Activated CD8-positive, alpha-beta T cell treated with anti-CD3 and anti-CD28 coated beads, Interleukin-2, amount 10 ng/mL, durations not matched to agents 7 days and 5 days (primary cell): ENCODE measurements around the gene TPD52L1. TPM values are rescaled to one million over a fixed set of nuclear protein-coding genes. Genes with fewer than 3 reads are reported as not detected.
A peak's percentile ranks its signal among the peaks of the same experiment; 100 is the strongest.

Experiments
- ATAC-seq: fragments of 150-1000 bp; cut with Tn5 transposase; one replicate; pipeline ENCODE4 v1.10.0; 2021; ENCODE audit warnings: moderate library complexity
- CTCF ChIA-PET: fragments of 350-600 bp; sonication (Branson Sonifier 250); formaldehyde crosslinking; loops from one replicate; lab custom pipeline; 2021; ENCODE audit warnings: antibody characterized with exemption; lab: Charles Lee
- POLR2A ChIA-PET: fragments of 350-600 bp; sonication (Branson Sonifier 250); formaldehyde crosslinking; loops from one replicate; lab custom pipeline; 2021; ENCODE audit warnings: antibody characterized with exemption; lab: Charles Lee
- DNase-seq: peaks from one replicate; pipeline ENCODE4 v3.0.0-alpha.2; 2020
- H3K27ac Mint-ChIP-seq: one replicate; pipeline ENCODE4 v1.8.0; 2021; ENCODE audit warnings: mild to moderate bottlenecking, mixed read lengths
- H3K27me3 Mint-ChIP-seq: one replicate; pipeline ENCODE4 v1.8.0; 2021; ENCODE audit warnings: low read depth, mixed read lengths
- H3K36me3 Mint-ChIP-seq: one replicate; pipeline ENCODE4 v1.8.0; 2021; ENCODE audit warnings: low read depth, mixed read lengths
- H3K4me1 Mint-ChIP-seq: one replicate; pipeline ENCODE4 v1.8.0; 2021; ENCODE audit warnings: low read depth, mixed read lengths
- H3K4me3 Mint-ChIP-seq: one replicate; pipeline ENCODE4 v1.8.0; 2021; ENCODE audit warnings: mild to moderate bottlenecking, mixed read lengths
- H3K9me3 Mint-ChIP-seq: one replicate; pipeline ENCODE4 v1.8.0; 2022; ENCODE audit warnings: mixed read lengths; ENCODE audit not compliant: insufficient read depth
- total RNA-seq, 2 experiments: library from RNA; stranded (reverse); gene quantifications; one replicate each; pipeline ENCODE4 v1.2.3, GENCODE V29; 2021

The TPD52L1 gene
- total RNA-seq, 2 experiments from 2014 or later: not detected

- H3K36me3 Mint-ChIP-seq: no peaks in the 10 kb centered on the region
- ATAC-seq (no peak), DNase-seq (no peak)
- no peaks in the 10 kb centered on the region for H3K9me3 Mint-ChIP-seq
- POLR2A ChIA-PET: no interaction called here
- CTCF ChIA-PET: no interaction called here
- H3K27me3 Mint-ChIP-seq: peaks cover 4% of the 10 kb centered on the region
- H3K4me3 Mint-ChIP-seq: no peak overlapping the region
- no peak overlapping the region for H3K27ac Mint-ChIP-seq
- peaks cover 6% of the 10 kb centered on the region for H3K4me1 Mint-ChIP-seq
Observed at GRCh38 chr6:125188037-125188436, 34.5 kb downstream of the TPD52L1 start.

GRCh38 chr6:125188594-125189203 is 35.1 kb downstream of the TPD52L1 start:
- H3K27ac Mint-ChIP-seq: no peak overlapping the region
- POLR2A ChIA-PET: no interaction called here
- no peak overlapping the region for H3K4me3 Mint-ChIP-seq
- peaks cover 4% of the 10 kb centered on the region for H3K27me3 Mint-ChIP-seq
- ATAC-seq (no peak), DNase-seq (no peak)
- peaks cover 6% of the 10 kb centered on the region for H3K4me1 Mint-ChIP-seq
- no peaks in the 10 kb centered on the region for H3K9me3 Mint-ChIP-seq
- CTCF ChIA-PET: interaction anchor here (1.3 kb wide), 1 partner anchor 35 kb away, joined by 3 read pairs; the partner anchor contains the start of gene TPD52L1
- no peaks in the 10 kb centered on the region for H3K36me3 Mint-ChIP-seq

- Mint-ChIP-seq H3K9me3 (no peaks in the 10 kb centered on the region), H3K27me3 (peaks cover 8% of the 10 kb centered on the region), H3K27ac (no peak overlapping the region), H3K36me3 (no peaks in the 10 kb centered on the region), H3K4me3 (no peak overlapping the region), H3K4me1 (peaks cover 6% of the 10 kb centered on the region)
- no peak for DNase-seq
- ATAC-seq: no peak
- POLR2A ChIA-PET: no interaction called here
- CTCF ChIA-PET: interaction anchor here (1.3 kb wide), 1 partner anchor 36 kb away, joined by 3 read pairs; the partner anchor contains the start of gene TPD52L1
Observed at GRCh38 chr6:125189494-125189893, 35.9 kb downstream of the TPD52L1 start.

- peaks cover 9% of the 10 kb centered on the region for H3K27me3 Mint-ChIP-seq
- POLR2A ChIA-PET: no interaction called here
Observed at GRCh38 chr6:125190667-125191066, 37.1 kb downstream of the TPD52L1 start.

GRCh38 chr6:125191916-125192609 is 38.5 kb downstream of the TPD52L1 start:
- ChIA-PET CTCF (interaction anchor here (0.6 to 1.5 kb wide), 7 partner anchors 10 to 589 kb away, joined by 3 to 5 read pairs (median 3); no protein-coding TSS in a partner anchor), POLR2A (no interaction called here)
- H3K4me1 Mint-ChIP-seq: peaks cover 6% of the 10 kb centered on the region
- peak; percentile 85 for ATAC-seq
- no peaks in the 10 kb centered on the region for H3K9me3 Mint-ChIP-seq
- DNase-seq: peak; percentile 72
- peaks cover 12% of the 10 kb centered on the region for H3K27me3 Mint-ChIP-seq
- no peaks in the 10 kb centered on the region for H3K36me3 Mint-ChIP-seq
- H3K27ac Mint-ChIP-seq: no peak overlapping the region
- H3K4me3 Mint-ChIP-seq: no peak overlapping the region

More at GRCh38 chr6:125190667-125191066, 37.1 kb downstream of the TPD52L1 start:
- H3K4me1 Mint-ChIP-seq: peaks cover 6% of the 10 kb centered on the region
- H3K9me3 Mint-ChIP-seq: no peaks in the 10 kb centered on the region
- ATAC-seq (no peak), DNase-seq (no peak)
- no peak overlapping the region for H3K4me3 Mint-ChIP-seq
- no peaks in the 10 kb centered on the region for H3K36me3 Mint-ChIP-seq
- CTCF ChIA-PET: interaction anchor here (0.5 kb wide), 1 partner anchor 557 kb away, joined by 3 read pairs; no protein-coding TSS in a partner anchor
- no peak overlapping the region for H3K27ac Mint-ChIP-seq

GRCh38 chr6:125192610-125192930 is 39.0 kb downstream of the TPD52L1 start:
- Mint-ChIP-seq H3K9me3 (no peaks in the 10 kb centered on the region), H3K4me1 (peaks cover 6% of the 10 kb centered on the region), H3K27me3 (peaks cover 12% of the 10 kb centered on the region), H3K4me3 (no peak overlapping the region), H3K36me3 (no peaks in the 10 kb centered on the region), H3K27ac (no peak overlapping the region)
- ChIA-PET POLR2A (no interaction called here), CTCF (interaction anchor here (0.8 to 1.6 kb wide), 6 partner anchors 10 to 589 kb away, joined by 3 to 6 read pairs (median 4); no protein-coding TSS in a partner anchor)
- DNase-seq: no peak
- ATAC-seq: no peak

GRCh38 chr6:125193208-125193607 is 39.6 kb downstream of the TPD52L1 start:
- H3K27ac Mint-ChIP-seq: no peak overlapping the region
- no peak for ATAC-seq
- H3K4me1 Mint-ChIP-seq: peaks cover 6% of the 10 kb centered on the region
- no peak for DNase-seq
- ChIA-PET CTCF (interaction anchor here (0.9 to 1.7 kb wide), 6 partner anchors 16 to 588 kb away, joined by 3 to 6 read pairs (median 4); no protein-coding TSS in a partner anchor), POLR2A (interaction anchor here (0.7 kb wide), 1 partner anchor 575 kb away, joined by 3 read pairs; no protein-coding TSS in a partner anchor)
- no peaks in the 10 kb centered on the region for H3K9me3 Mint-ChIP-seq
- H3K4me3 Mint-ChIP-seq: no peak overlapping the region
- H3K27me3 Mint-ChIP-seq: peaks cover 12% of the 10 kb centered on the region
- H3K36me3 Mint-ChIP-seq: no peaks in the 10 kb centered on the region

- DNase-seq: no peak
- Mint-ChIP-seq H3K27ac (no peak overlapping the region), H3K9me3 (no peaks in the 10 kb centered on the region), H3K36me3 (no peaks in the 10 kb centered on the region), H3K4me3 (no peak overlapping the region), H3K27me3 (peaks cover 12% of the 10 kb centered on the region), H3K4me1 (peaks cover 6% of the 10 kb centered on the region)
- ATAC-seq: no peak
- POLR2A ChIA-PET: no interaction called here
- CTCF ChIA-PET: no interaction called here
Observed at GRCh38 chr6:125194941-125195340, 41.4 kb downstream of the TPD52L1 start.

- DNase-seq (no peak), ATAC-seq (no peak)
- no peak overlapping the region for H3K27ac Mint-ChIP-seq
- ChIA-PET POLR2A (no interaction called here), CTCF (no interaction called here)
- peaks cover 14% of the 10 kb centered on the region for H3K27me3 Mint-ChIP-seq
- H3K4me1 Mint-ChIP-seq: peaks cover 6% of the 10 kb centered on the region
- H3K9me3 Mint-ChIP-seq: no peaks in the 10 kb centered on the region
- H3K36me3 Mint-ChIP-seq: no peaks in the 10 kb centered on the region
- no peak overlapping the region for H3K4me3 Mint-ChIP-seq
Observed at GRCh38 chr6:125195526-125195925, 42.0 kb downstream of the TPD52L1 start.

- H3K4me3 Mint-ChIP-seq: no peak overlapping the region
- H3K27ac Mint-ChIP-seq: no peak overlapping the region
- peaks cover 6% of the 10 kb centered on the region for H3K4me1 Mint-ChIP-seq
- no peaks in the 10 kb centered on the region for H3K36me3 Mint-ChIP-seq
- DNase-seq: no peak
- peaks cover 18% of the 10 kb centered on the region for H3K27me3 Mint-ChIP-seq
- H3K9me3 Mint-ChIP-seq: no peaks in the 10 kb centered on the region
- ChIA-PET POLR2A (no interaction called here), CTCF (no interaction called here)
- no peak for ATAC-seq
Observed at GRCh38 chr6:125196613-125197012, 43.0 kb downstream of the TPD52L1 start.

GRCh38 chr6:125197795-125198269 is 44.3 kb downstream of the TPD52L1 start:
- peaks cover 19% of the 10 kb centered on the region for H3K27me3 Mint-ChIP-seq
- no peaks in the 10 kb centered on the region for H3K36me3 Mint-ChIP-seq
- H3K9me3 Mint-ChIP-seq: no peaks in the 10 kb centered on the region
- CTCF ChIA-PET: no interaction called here
- ATAC-seq (no peak), DNase-seq (no peak)
- no peak overlapping the region for H3K27ac Mint-ChIP-seq
- no peak overlapping the region for H3K4me3 Mint-ChIP-seq
- H3K4me1 Mint-ChIP-seq: peaks cover under 1% of the 10 kb centered on the region
- POLR2A ChIA-PET: no interaction called here

- no peak for ATAC-seq
- ChIA-PET POLR2A (no interaction called here), CTCF (no interaction called here)
Observed at GRCh38 chr6:125198398-125198937, 44.9 kb downstream of the TPD52L1 start.

More at GRCh38 chr6:125198398-125198937, 44.9 kb downstream of the TPD52L1 start:
- Mint-ChIP-seq H3K9me3 (no peaks in the 10 kb centered on the region), H3K36me3 (no peaks in the 10 kb centered on the region), H3K4me3 (no peak overlapping the region), H3K27me3 (peaks cover 25% of the 10 kb centered on the region), H3K27ac (no peak overlapping the region), H3K4me1 (no peaks in the 10 kb centered on the region)
- DNase-seq: no peak
